CD4-positive, alpha-beta T cell (primary cell): ENCODE measurements around the gene LAMA1. TPM values are rescaled to one million over a fixed set of nuclear protein-coding genes. Genes with fewer than 3 reads are reported as not detected.

Experiments used
- ATAC-seq: fragments of 200-7000 bp; cut with Tn5 transposase; one replicate; pipeline ENCODE4 v1.10.0; 2022; ENCODE audit warnings: mild to moderate bottlenecking; ENCODE audit not compliant: poor library complexity
- CTCF ChIA-PET: fragments of 350-600 bp; sonication (Branson Sonifier 250); formaldehyde crosslinking; loops from one replicate; lab custom pipeline; 2021; ENCODE audit warnings: antibody characterized with exemption, inconsistent platforms; lab: Charles Lee
- POLR2A ChIA-PET: fragments of 350-600 bp; sonication (Branson Sonifier 250); formaldehyde crosslinking; loops from one replicate; lab custom pipeline; 2021; ENCODE audit warnings: antibody characterized with exemption, inconsistent platforms; lab: Charles Lee
- DNase-seq, 14 experiments: peaks; one replicate each; pipeline ENCODE4 v3.0.0-alpha.2; 2013 to 2020; ENCODE audit warnings: mixed read lengths in 2 of 14
- H3K27ac ChIP-seq, 2 donors: one replicate each; pipeline versions ENCODE4 v1.5.1 to v1.7.0; 2013; ENCODE audit warnings: low read length in 2 of 2, low read depth in 1 of 2, mild to moderate bottlenecking in 1 of 2
- H3K27me3 ChIP-seq, 2 experiments: 1 replicate in 1 of 2; 2 replicates in 1 of 2; pipeline versions ENCODE4 v1.6.1 to v1.7.0; 2013; ENCODE audit warnings: low read length in 2 of 2, control low read depth in 1 of 2, mild to moderate bottlenecking in 1 of 2, moderate library complexity in 1 of 2; ENCODE audit not compliant: insufficient read depth in 2 of 2, control insufficient read depth in 1 of 2
- H3K36me3 ChIP-seq: one replicate; pipeline ENCODE4 v1.6.1; 2013; ENCODE audit warnings: low read length, control low read depth; ENCODE audit not compliant: insufficient read depth
- H3K4me1 ChIP-seq: one replicate; pipeline ENCODE4 v1.6.1; 2013; ENCODE audit warnings: low read length, control low read depth; ENCODE audit not compliant: insufficient read depth
- H3K4me3 ChIP-seq: one replicate; pipeline ENCODE4 v1.5.1; 2013; ENCODE audit warnings: mild to moderate bottlenecking, low read length, moderate library complexity
- H3K9me3 ChIP-seq, 2 experiments: 1 replicate in 1 of 2; 2 replicates in 1 of 2; pipeline versions ENCODE4 v1.6.1 to v1.7.0; 2013; ENCODE audit warnings: low read length in 2 of 2, mild to moderate bottlenecking in 2 of 2, control low read depth in 1 of 2, moderate library complexity in 1 of 2; ENCODE audit not compliant: control insufficient read depth in 1 of 2, insufficient read depth in 1 of 2
- H3K27ac Mint-ChIP-seq: one replicate; pipeline ENCODE4 v1.8.0; 2020; ENCODE audit warnings: mixed read lengths
- H3K27me3 Mint-ChIP-seq: one replicate; pipeline ENCODE4 v1.8.0; 2021; ENCODE audit warnings: mixed read lengths
- H3K36me3 Mint-ChIP-seq: one replicate; pipeline ENCODE4 v1.8.0; 2021; ENCODE audit warnings: low read depth, mixed read lengths
- H3K4me1 Mint-ChIP-seq: one replicate; pipeline ENCODE4 v1.8.0; 2021; ENCODE audit warnings: low read depth, mixed read lengths
- H3K4me3 Mint-ChIP-seq: one replicate; pipeline ENCODE4 v1.8.0; 2020; ENCODE audit warnings: mild to moderate bottlenecking, mixed read lengths
- H3K9me3 Mint-ChIP-seq: one replicate; pipeline ENCODE4 v1.8.0; 2020; ENCODE audit warnings: mixed read lengths
- intact Hi-C, 2 experiments: fragments of 100-400 bp; cut with DNase I in 1 of 2; cut with micrococcal nuclease in 1 of 2; formaldehyde crosslinking; loops; one replicate each; pipeline versions ENCODE4 v1.15.1 to v1.9.0; 2023 to 2025; cut with DNase I, micrococcal nuclease
- total RNA-seq, 174 experiments: library from RNA in 2 of 174; stranded (reverse) in 2 of 174; gene quantifications; one replicate each; pipeline ENCODE4 v1.2.3 and lab custom pipeline; 2021 to 2026
- TF ChIP-seq, protein P1 (sequence below): fragments of 200-600 bp; IDR thresholded peaks from one replicate; pipeline ENCODE4 v1.8.0; 2022; ENCODE audit warnings: antibody characterized with exemption, mild to moderate bottlenecking

LAMA1 gene
- total RNA-seq, 2 experiments from 2014 or later = not detected

DNA sequence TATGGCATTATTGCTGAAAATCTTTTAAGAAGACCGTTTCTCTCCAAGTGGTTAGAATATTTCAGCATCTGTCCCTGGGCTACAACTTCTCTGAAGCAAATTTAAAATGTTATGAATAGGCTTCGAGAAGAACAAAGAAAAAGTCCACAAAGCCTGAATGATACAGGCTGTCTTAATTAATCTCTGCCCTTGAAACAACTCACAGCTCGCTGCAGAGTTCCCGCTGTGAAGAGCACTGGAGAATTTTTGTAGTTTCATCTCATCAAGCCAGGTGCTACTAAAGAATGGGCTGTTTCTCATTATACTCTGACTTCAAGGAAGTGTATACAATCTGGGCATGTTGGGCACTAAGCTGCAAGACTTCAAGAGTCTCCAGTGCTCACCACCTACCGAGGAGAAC, 67.6 kb downstream of the LAMA1 start:
- TF ChIP-seq, protein P1, sequence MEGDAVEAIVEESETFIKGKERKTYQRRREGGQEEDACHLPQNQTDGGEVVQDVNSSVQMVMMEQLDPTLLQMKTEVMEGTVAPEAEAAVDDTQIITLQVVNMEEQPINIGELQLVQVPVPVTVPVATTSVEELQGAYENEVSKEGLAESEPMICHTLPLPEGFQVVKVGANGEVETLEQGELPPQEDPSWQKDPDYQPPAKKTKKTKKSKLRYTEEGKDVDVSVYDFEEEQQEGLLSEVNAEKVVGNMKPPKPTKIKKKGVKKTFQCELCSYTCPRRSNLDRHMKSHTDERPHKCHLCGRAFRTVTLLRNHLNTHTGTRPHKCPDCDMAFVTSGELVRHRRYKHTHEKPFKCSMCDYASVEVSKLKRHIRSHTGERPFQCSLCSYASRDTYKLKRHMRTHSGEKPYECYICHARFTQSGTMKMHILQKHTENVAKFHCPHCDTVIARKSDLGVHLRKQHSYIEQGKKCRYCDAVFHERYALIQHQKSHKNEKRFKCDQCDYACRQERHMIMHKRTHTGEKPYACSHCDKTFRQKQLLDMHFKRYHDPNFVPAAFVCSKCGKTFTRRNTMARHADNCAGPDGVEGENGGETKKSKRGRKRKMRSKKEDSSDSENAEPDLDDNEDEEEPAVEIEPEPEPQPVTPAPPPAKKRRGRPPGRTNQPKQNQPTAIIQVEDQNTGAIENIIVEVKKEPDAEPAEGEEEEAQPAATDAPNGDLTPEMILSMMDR = no peak
- POLR2A ChIA-PET = no interaction called here
- DNase-seq = no peak
- no peak for ATAC-seq
- intact Hi-C loops = no loop called here
- Histone ChIP-seq H3K4me3 (no peak overlapping the region), H3K36me3 (no peaks in the 10 kb centered on the region), H3K4me1 (no peaks in the 10 kb centered on the region), H3K27me3 (no peaks in the 10 kb centered on the region), H3K9me3 (peaks cover 0 to 7% of the 10 kb centered on the region in 2 experiments), H3K27ac (no peak overlapping the region)
- H3K27me3 Mint-ChIP-seq = peaks cover 4% of the 10 kb centered on the region
- no peaks in the 10 kb centered on the region for H3K4me1 Mint-ChIP-seq
- H3K36me3 Mint-ChIP-seq = no peaks in the 10 kb centered on the region
- H3K9me3 Mint-ChIP-seq = peaks cover 6% of the 10 kb centered on the region
- H3K4me3 Mint-ChIP-seq = no peak overlapping the region
- H3K27ac Mint-ChIP-seq = no peak overlapping the region
- CTCF ChIA-PET = no interaction called here

DNA sequence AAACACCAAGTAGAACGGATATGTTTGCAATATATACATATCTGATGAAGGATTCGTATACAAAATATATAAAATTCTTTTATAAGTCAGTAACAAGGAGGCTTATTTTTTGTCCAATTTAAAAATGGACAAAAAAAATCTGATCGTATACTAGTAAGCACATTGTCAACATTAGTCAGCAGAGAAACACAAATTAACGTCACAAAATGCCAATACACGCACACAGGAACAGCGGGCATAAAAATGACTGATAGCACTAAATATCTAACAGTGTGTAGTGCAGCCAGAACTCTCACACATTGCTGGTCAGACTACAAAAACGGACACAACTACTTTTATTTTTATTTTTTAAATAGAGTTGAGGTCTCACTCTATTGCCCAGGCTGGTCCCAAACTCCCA, 69.5 kb downstream of the LAMA1 start:
- Histone ChIP-seq H3K4me1 (no peaks in the 10 kb centered on the region), H3K9me3 (peaks cover 0 to 6% of the 10 kb centered on the region in 2 experiments), H3K27ac (no peak overlapping the region), H3K36me3 (no peaks in the 10 kb centered on the region), H3K27me3 (no peaks in the 10 kb centered on the region), H3K4me3 (no peak overlapping the region)
- ATAC-seq (no peak), DNase-seq (no peak)
- no peak overlapping the region for H3K4me3 Mint-ChIP-seq
- intact Hi-C loops = no loop called here
- H3K36me3 Mint-ChIP-seq = no peaks in the 10 kb centered on the region
- no peak overlapping the region for H3K27ac Mint-ChIP-seq
- CTCF ChIA-PET = no interaction called here
- peaks cover 2% of the 10 kb centered on the region for H3K27me3 Mint-ChIP-seq
- TF ChIP-seq, protein P1 = no peak
- H3K4me1 Mint-ChIP-seq = no peaks in the 10 kb centered on the region
- POLR2A ChIA-PET = no interaction called here
- peaks cover 6% of the 10 kb centered on the region for H3K9me3 Mint-ChIP-seq

GRCh38 chr18:7047336-7047735, 70.3 kb downstream of the LAMA1 start:
- no peak for DNase-seq
- ChIA-PET POLR2A (no interaction called here), CTCF (no interaction called here)
- Mint-ChIP-seq H3K27me3 (no peaks in the 10 kb centered on the region), H3K9me3 (peaks cover 6% of the 10 kb centered on the region), H3K36me3 (no peaks in the 10 kb centered on the region), H3K27ac (no peak overlapping the region), H3K4me3 (no peak overlapping the region), H3K4me1 (no peaks in the 10 kb centered on the region)
- H3K4me3 ChIP-seq = no peak overlapping the region
- H3K9me3 ChIP-seq = peaks cover 0 to 5% of the 10 kb centered on the region in 2 experiments
- H3K4me1 ChIP-seq = no peaks in the 10 kb centered on the region
- H3K27ac ChIP-seq = no peak overlapping the region
- no peaks in the 10 kb centered on the region for H3K27me3 ChIP-seq
- intact Hi-C loops = no loop called here
- H3K36me3 ChIP-seq = no peaks in the 10 kb centered on the region
- TF ChIP-seq, protein P1 = no peak
- no peak for ATAC-seq
